ENCODE results near the gene AGAP3. TPM values are rescaled to one million over a fixed set of nuclear protein-coding genes. Genes with fewer than 3 reads are reported as not detected.

The AGAP3 gene
- total and polyA plus RNA-seq, 9 donors = 22.3 to 125 (median 79.9) TPM

- 0% methylated on average over 22 to 44 of the region's 56 CpGs for WGBS, 3 donors
- Histone ChIP-seq H3K36me3 (no peaks in the 10 kb centered on the region), H3K9me3 (no peaks in the 10 kb centered on the region), H3K4me1 (ENCODE audit: insufficient read depth) (peaks cover 35% of the 10 kb centered on the region), H3K27ac (peak overlapping the region; percentile 77 to 86), H3K27me3 (no peaks in the 10 kb centered on the region), H3K4me3 (peak overlapping the region; percentile 70)
- TF ChIP-seq, protein P1, sequence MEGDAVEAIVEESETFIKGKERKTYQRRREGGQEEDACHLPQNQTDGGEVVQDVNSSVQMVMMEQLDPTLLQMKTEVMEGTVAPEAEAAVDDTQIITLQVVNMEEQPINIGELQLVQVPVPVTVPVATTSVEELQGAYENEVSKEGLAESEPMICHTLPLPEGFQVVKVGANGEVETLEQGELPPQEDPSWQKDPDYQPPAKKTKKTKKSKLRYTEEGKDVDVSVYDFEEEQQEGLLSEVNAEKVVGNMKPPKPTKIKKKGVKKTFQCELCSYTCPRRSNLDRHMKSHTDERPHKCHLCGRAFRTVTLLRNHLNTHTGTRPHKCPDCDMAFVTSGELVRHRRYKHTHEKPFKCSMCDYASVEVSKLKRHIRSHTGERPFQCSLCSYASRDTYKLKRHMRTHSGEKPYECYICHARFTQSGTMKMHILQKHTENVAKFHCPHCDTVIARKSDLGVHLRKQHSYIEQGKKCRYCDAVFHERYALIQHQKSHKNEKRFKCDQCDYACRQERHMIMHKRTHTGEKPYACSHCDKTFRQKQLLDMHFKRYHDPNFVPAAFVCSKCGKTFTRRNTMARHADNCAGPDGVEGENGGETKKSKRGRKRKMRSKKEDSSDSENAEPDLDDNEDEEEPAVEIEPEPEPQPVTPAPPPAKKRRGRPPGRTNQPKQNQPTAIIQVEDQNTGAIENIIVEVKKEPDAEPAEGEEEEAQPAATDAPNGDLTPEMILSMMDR (IDR thresholded peaks at IDR 0.05) = no peak
- no peak for TF ChIP-seq EP300 (IDR thresholded peaks at IDR 0.05)
- no peak for TF ChIP-seq POLR2A (IDR thresholded peaks at IDR 0.05)
- intact Hi-C loops (cut with DNase I) = loop anchor here in 1 of 4 donors (2.0 kb wide), 1 partner anchor 58 kb away; the partner anchor contains the start of gene ABCB8
- peak in 1 of 5 donors; percentile 65 for DNase-seq
Observed at GRCh38 chr7:151086802-151087244, 548 bp downstream of the AGAP3 start.

DNA sequence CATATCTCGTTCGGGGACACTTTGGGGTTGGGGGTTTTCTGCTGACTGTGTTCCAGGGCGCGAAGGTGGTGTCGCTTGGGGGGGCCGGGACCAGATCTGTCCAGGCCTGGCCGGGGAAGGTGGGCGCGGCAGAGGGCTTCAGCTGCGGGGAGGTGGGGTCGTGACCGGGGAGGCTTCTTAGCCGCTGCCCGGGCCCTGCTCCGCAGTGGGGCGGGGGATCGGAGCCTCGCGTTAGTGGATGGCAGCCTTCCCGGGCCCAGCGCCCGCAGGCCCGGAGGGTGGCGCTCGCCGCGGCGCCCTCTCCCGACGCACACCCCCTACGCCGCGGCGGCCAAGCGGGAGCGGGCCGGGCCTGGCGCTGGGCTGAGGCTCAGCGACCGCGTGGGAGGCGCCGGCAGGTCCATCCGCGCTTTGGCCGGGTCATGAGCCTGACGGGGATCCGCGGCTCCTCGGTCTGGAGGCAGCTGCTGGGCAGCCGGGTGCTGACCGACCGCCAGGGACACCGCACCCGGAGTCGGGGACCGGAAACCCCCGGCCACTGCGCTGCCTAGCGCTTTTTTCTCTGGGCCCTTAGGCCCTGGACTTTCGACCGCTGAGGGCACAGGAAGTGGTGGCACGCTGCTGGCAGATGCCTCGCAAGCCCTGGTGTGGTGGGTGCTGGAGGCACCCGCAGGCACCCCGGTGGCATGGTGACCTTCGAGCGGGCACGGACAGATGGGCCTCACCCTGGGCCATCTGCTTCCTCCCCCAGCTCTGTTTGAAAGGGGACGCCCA, 1.2 kb downstream of the AGAP3 start:
- H3K4me1 ChIP-seq (ENCODE audit: insufficient read depth) = peaks cover 29% of the 10 kb centered on the region
- H3K36me3 ChIP-seq = no peaks in the 10 kb centered on the region
- DNase-seq = peak; percentile 61 to 83 (median 77)
- no peaks in the 10 kb centered on the region for H3K9me3 ChIP-seq
- TF ChIP-seq, protein P1 (IDR thresholded peaks at IDR 0.05) = peak in 2 of 3 donors; percentile 22 to 43
- TF ChIP-seq EP300 (IDR thresholded peaks at IDR 0.05) = no peak
- TF ChIP-seq POLR2A (IDR thresholded peaks at IDR 0.05) = no peak
- WGBS, 3 donors = 1 to 2% (median 1%) methylated on average over 22 to 70 of the region's 70 CpGs
- peak overlapping the region; percentile 70 for H3K4me3 ChIP-seq
- H3K27me3 ChIP-seq = no peaks in the 10 kb centered on the region
- intact Hi-C loops (cut with DNase I) = loop anchor here in 1 of 4 donors (2.0 kb wide), 1 partner anchor 59 kb away; the partner anchor contains the start of gene ABCB8
- peak overlapping the region; percentile 77 to 86 for H3K27ac ChIP-seq

GRCh38 chr7:151088019-151088855, 2.0 kb downstream of the AGAP3 start:
- 16 to 37% (median 27%) methylated on average over 16 of the region's 16 CpGs for WGBS, 3 donors
- H3K4me1 ChIP-seq (ENCODE audit: insufficient read depth) = peaks cover 25% of the 10 kb centered on the region

More at GRCh38 chr7:151088019-151088855, 2.0 kb downstream of the AGAP3 start:
- peak overlapping the region; percentile 77 to 86 for H3K27ac ChIP-seq
- H3K27me3 ChIP-seq = no peaks in the 10 kb centered on the region
- TF ChIP-seq, protein P1 (IDR thresholded peaks at IDR 0.05) = no peak
- TF ChIP-seq EP300 (IDR thresholded peaks at IDR 0.05) (no peak), POLR2A (IDR thresholded peaks at IDR 0.05) (no peak)
- peak in 3 of 5 donors; percentile 19 to 43 (median 43) for DNase-seq
- H3K9me3 ChIP-seq = no peaks in the 10 kb centered on the region
- H3K36me3 ChIP-seq = no peaks in the 10 kb centered on the region
- H3K4me3 ChIP-seq = peak overlapping the region; percentile 70
- intact Hi-C loops (cut with DNase I) = no loop called here

Measured in ovary (tissue), 9 donors.